Thoracic aorta (tissue), 2 donors: ENCODE results near the gene CAMK2B. TPM values are rescaled to one million over a fixed set of nuclear protein-coding genes. Genes with fewer than 3 reads are reported as not detected.

Experiments
- ATAC-seq: fragments of 150-250 bp; one replicate; pipeline ENCODE4 v1.8.0; 2017; ENCODE audit warnings: low read depth; ENCODE audit not compliant: insufficient number of reproducible peaks, low FRiP score
- DNase-seq: peaks from one replicate; pipeline ENCODE4 v3.0.0-alpha.2; 2020; ENCODE audit warnings: low spot score
- H3K27ac ChIP-seq, 2 donors: fragments of 200-600 bp; sonication (generic); 1 replicate in 1 of 2; 2 replicates in 1 of 2; pipeline ENCODE4 v1.5.1; 2016; ENCODE audit warnings: mild to moderate bottlenecking in 2 of 2, moderate library complexity in 2 of 2
- H3K27me3 ChIP-seq: fragments of 200-600 bp; sonication (generic); replicated peaks from 2 replicates; pipeline ENCODE4 v1.6.0; 2016; ENCODE audit warnings: mild to moderate bottlenecking; ENCODE audit not compliant: insufficient read depth
- H3K36me3 ChIP-seq: fragments of 200-600 bp; sonication (generic); one replicate; pipeline ENCODE4 v1.5.1; 2016
- H3K4me1 ChIP-seq, 2 donors: fragments of 200-600 bp; sonication (generic); 1 replicate in 1 of 2; 2 replicates in 1 of 2; pipeline versions ENCODE4 v1.5.1 to v1.6.0; 2016; ENCODE audit warnings: low read depth in 2 of 2, mild to moderate bottlenecking in 1 of 2; ENCODE audit not compliant: control insufficient read depth in 1 of 2
- H3K4me3 ChIP-seq: fragments of 200-600 bp; sonication (generic); 2 replicates; pipeline ENCODE4 v1.5.1; 2016; ENCODE audit warnings: mild to moderate bottlenecking
- H3K9me3 ChIP-seq: fragments of 200-600 bp; sonication (generic); 2 replicates; pipeline ENCODE4 v1.5.1; 2016
- total RNA-seq, 2 donors: library from RNA; depleted of rRNA; stranded (reverse); fragments of >200 nt; gene quantifications; one replicate each; pipeline versions ENCODE4 v1.1.0 to v1.2.3, GENCODE V29; 2016
- TF ChIP-seq, protein P1 (sequence below): fragments of 200-600 bp; sonication (generic); IDR thresholded peaks from one replicate; pipeline ENCODE4 v1.5.1; 2019; ENCODE audit warnings: antibody characterized with exemption

CAMK2B gene
- total RNA-seq, 2 donors from 2014 or later: 1.5 to 2.8 TPM

DNA sequence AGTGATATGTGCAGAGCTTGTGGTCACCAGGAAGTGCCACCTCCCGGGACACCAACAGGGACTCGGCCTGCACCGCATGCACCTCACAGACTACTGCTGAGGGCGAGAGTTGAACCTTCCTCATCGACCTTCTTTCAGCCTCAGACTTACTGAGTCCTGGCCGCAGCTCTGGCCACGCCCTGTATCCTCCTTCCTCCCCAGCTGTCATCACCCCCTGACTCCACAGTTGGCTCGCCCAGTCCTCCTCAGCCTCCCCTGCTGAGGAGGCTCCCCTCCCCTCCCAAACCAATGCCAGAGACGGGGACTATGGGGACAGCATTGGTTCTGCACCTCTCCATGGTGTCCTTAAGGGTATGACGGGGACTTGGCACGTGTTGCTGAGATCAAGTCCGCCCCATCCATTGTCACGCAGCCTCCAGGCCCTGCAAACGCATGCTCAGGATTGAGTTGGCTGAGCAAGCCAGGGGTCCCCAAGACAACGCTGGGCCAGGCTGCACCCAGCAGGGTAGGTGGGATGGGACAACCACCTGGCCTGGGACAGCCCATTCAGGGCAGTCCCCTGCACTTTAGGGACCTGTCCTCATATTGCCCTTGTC lies 75.7 kb downstream of the CAMK2B start:
- Histone ChIP-seq H3K36me3 (no peaks in the 10 kb centered on the region), H3K27me3 (no peaks in the 10 kb centered on the region), H3K4me1 (no peaks in the 10 kb centered on the region), H3K9me3 (no peaks in the 10 kb centered on the region), H3K4me3 (no peak overlapping the region), H3K27ac (no peak overlapping the region)
- TF ChIP-seq, protein P1, sequence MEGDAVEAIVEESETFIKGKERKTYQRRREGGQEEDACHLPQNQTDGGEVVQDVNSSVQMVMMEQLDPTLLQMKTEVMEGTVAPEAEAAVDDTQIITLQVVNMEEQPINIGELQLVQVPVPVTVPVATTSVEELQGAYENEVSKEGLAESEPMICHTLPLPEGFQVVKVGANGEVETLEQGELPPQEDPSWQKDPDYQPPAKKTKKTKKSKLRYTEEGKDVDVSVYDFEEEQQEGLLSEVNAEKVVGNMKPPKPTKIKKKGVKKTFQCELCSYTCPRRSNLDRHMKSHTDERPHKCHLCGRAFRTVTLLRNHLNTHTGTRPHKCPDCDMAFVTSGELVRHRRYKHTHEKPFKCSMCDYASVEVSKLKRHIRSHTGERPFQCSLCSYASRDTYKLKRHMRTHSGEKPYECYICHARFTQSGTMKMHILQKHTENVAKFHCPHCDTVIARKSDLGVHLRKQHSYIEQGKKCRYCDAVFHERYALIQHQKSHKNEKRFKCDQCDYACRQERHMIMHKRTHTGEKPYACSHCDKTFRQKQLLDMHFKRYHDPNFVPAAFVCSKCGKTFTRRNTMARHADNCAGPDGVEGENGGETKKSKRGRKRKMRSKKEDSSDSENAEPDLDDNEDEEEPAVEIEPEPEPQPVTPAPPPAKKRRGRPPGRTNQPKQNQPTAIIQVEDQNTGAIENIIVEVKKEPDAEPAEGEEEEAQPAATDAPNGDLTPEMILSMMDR: no peak
- ATAC-seq: no peak
- no peak for DNase-seq

DNA sequence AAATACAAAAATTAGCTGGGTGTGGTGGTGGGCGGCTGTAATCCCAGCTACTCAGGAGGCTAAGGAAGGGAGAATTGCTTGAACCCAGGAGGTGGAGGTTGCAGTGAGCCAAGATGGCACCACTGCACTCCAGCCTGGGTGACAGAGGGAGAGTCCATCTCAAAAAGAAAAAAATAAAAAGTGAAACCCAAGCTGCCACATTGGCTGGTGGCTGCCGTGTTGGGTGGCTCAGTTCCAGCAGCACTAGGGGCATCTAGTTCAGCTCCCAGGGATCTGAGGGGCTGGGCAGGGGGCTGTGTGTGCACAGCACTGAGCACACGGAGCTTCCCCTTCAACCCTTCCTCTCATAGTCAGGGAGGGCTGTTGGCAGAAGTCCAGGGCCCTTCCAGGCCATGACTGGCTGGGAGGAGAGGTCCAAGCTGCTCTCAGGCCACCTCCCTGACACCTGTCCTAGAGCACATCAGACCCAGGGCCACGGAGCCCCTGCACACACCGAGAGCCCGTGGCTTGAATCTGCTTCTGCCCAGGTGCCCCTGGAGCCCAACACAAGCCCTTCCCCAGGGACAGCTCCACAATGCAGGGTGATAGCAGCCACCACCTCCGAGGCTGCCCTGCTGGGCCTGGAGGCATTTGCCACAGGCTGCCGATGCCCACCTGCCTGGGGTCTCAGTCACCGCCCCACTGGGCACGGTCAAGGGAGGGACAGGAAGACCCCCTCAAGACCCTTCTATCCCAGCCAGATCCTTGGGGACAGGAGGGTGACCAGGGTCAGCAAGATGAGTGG lies 77.3 kb downstream of the CAMK2B start:
- TF ChIP-seq, protein P1: no peak
- Histone ChIP-seq H3K36me3 (no peaks in the 10 kb centered on the region), H3K27me3 (no peaks in the 10 kb centered on the region), H3K9me3 (no peaks in the 10 kb centered on the region), H3K4me1 (no peaks in the 10 kb centered on the region), H3K27ac (no peak overlapping the region), H3K4me3 (no peak overlapping the region)
- no peak for ATAC-seq
- no peak for DNase-seq

DNA sequence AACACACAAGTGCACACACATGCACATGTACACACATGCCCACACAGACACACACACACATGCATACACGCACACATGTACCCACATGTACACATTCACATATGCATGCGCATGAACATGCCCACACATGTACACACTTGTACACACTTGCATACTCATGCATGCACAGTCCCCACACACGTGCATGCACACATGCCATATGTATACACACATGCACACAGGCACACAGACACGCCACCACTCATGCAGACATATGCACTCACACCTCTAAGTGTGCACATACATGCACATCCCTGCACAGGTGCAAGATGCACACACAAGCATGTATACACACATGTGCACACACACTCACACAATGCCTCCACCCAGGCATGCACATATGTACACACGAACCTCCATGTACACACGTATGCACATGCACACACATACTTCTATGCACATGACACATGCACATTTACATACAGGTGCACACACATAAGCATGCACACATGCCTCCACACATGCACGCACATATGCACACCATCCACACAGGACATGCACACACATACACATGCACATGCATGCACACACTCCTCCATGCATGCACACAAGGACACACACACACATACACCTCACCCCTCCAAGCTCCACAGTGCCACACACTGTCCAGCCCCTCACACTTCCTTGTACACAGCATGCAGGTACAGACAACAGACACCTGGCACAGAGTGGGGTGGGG lies 78.8 kb downstream of the CAMK2B start:
- no peak overlapping the region for H3K27ac ChIP-seq
- ATAC-seq (no peak), DNase-seq (no peak)
- H3K36me3 ChIP-seq: no peaks in the 10 kb centered on the region
- no peak overlapping the region for H3K4me3 ChIP-seq
- no peaks in the 10 kb centered on the region for H3K9me3 ChIP-seq
- TF ChIP-seq, protein P1: no peak
- peaks cover 0 to under 1% of the 10 kb centered on the region in 2 donors for H3K4me1 ChIP-seq
- H3K27me3 ChIP-seq: no peaks in the 10 kb centered on the region

DNA sequence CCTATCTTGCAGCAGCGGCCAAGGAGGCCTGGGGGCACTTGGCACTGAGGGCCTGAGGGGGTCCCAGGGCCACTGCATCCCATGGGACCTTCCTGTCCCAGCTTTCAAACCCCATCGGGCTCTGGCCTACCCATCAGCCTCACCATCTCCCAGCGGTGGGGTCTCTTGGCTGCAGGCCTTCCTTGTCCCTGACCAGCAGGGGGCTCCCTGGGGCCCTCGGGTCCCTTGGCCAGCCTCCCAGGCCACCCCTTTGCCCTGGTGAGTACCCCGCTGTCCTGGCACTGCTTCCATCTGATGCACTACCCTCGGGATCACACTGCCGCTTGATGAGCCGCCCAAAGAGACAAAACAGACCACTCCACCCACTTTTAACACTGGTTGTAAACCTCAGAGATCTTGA lies 81.1 kb downstream of the CAMK2B start:
- no peak overlapping the region for H3K27ac ChIP-seq
- DNase-seq (no peak), ATAC-seq (no peak)
- no peak overlapping the region for H3K4me3 ChIP-seq
- no peaks in the 10 kb centered on the region for H3K9me3 ChIP-seq
- TF ChIP-seq, protein P1: peak; percentile 32
- peaks cover 0 to 5% of the 10 kb centered on the region in 2 donors for H3K4me1 ChIP-seq
- H3K27me3 ChIP-seq: no peaks in the 10 kb centered on the region
- no peaks in the 10 kb centered on the region for H3K36me3 ChIP-seq

DNA sequence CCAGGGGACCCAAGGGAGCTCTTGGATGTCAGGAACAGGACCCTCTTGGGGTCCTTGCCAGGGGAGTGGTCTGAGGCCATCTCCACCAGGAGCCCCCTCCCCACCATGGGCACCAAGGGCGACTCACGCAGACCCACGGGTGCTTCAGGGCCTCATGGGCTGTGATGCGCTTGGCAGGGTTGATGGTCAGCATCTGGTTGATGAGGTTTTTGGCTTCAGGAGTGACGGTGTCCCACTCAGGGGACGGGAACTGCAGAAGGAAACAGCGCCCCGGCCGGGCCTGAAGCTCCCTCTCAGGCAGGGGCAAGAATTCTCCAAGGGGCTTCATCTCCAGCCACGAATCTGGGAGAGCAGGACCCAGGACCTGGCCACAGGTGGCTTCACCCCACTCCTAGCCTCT lies 83.3 kb downstream of the CAMK2B start:
- Histone ChIP-seq H3K4me3 (no peak overlapping the region), H3K27ac (no peak overlapping the region), H3K36me3 (no peaks in the 10 kb centered on the region), H3K9me3 (no peaks in the 10 kb centered on the region), H3K4me1 (peaks cover 0 to 5% of the 10 kb centered on the region in 2 donors), H3K27me3 (no peaks in the 10 kb centered on the region)
- TF ChIP-seq, protein P1: no peak
- ATAC-seq: no peak
- no peak for DNase-seq
